ENCODE results near the gene DMKN.
"Not testable (repeated sequence)": the region's sequence is repeated elsewhere in the genome, so short reads cannot be mapped to it uniquely, and the experiment has no call there.

The DMKN gene

GRCh38 chr19:35461788-35462187 is 51.7 kb downstream of the DMKN start:
- not testable (repeated sequence) for DNase-seq (ENCODE audit: low read depth in 2 of 2)

GRCh38 chr19:35461060-35461459 is 52.4 kb downstream of the DMKN start:
- DNase-seq (ENCODE audit: low read depth in 2 of 2), result no peak

DNA sequence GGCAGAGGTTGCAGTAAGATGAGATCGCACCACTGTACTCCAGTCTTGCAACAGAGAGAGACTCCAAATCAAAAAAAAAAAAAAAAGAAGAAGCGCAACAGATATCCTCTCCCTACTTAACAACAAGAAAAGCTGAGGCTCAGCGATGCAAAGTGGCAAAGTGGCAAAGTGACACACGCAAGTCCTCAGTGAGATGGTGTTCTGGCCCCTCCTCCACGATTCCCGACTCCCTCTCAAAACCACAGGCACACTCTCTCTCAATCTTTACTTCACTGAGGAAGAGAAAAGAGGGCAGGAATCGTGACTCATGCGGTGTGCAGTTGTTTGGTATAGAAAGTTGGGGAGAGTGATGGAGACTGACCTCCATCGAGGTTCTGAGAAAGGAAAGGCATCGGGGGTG is 52.8 kb downstream of the DMKN start:
- no peak for DNase-seq (ENCODE audit: low read depth in 2 of 2)

DNA sequence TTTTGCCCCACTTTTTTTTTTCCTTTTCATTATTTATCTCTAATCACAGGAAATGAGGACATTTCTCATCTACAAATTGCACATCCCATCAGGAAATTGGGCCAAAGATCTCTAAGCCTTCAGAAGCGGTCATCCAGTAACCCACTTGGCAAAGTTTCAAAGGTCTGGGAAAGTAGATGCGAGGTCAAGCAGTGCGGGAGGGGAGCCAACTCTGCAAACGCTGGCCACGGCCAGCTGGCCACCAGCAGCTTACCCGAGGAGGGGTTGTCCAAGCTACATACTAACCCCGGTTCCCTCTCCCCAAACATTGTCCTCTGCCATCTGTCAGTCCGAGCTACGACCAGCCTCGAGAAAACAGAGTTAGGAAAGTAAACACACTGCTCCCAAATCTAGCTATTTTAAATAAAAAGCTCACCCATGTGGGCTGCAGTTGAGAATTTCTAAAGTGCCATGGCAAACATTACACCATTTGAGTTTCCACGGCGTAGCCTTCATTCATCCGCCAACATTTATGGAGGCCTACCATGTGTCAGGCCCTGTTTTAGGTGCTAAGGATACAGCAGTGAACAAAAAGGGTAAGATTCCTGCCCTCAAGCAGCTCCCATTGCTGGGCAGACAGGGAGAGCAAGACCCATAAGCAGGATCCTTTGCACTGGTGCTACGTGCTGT is 53.9 kb downstream of the DMKN start:
- no peak for DNase-seq (ENCODE audit: low read depth in 2 of 2)

DNA sequence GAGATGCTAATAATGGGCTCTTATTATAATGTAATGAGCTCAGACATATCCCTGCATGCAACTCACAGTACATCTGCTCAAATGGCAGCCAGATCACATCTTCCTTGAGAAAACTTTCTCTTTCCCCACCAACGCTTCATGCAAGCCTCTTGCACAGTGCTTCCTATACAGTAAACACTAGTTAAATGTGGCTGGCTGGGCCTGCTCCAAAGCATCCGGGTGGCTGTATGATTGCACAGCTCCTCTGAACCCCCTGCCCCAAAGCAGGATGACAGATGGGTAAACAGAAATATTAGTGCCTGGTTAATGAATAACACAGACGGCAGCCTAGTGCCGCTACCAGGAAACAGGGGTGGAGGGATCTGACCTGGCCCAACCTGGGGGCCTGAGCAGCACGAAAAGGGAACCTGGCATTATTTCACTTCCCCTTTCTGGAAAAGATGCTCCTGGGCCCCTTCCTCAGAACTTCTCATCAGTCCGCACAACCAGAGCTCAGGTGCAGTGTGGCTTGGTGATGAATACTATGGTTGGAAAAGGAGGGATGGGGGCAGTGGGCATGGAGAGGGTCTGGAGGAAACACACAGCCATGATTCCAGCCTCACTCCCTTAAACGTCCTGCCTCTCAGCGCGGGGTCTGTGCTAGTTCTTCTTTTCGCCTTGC is 54.6 kb downstream of the DMKN start:
- DNase-seq (ENCODE audit: low read depth in 2 of 2), result no peak

GRCh38 chr19:35458192-35458591 is 55.3 kb downstream of the DMKN start:
- DNase-seq (ENCODE audit: low read depth in 2 of 2), result no peak

- DNase-seq (ENCODE audit: low read depth in 2 of 2), result no peak
Observed at GRCh38 chr19:35457173-35457572, 56.3 kb downstream of the DMKN start.

DNA sequence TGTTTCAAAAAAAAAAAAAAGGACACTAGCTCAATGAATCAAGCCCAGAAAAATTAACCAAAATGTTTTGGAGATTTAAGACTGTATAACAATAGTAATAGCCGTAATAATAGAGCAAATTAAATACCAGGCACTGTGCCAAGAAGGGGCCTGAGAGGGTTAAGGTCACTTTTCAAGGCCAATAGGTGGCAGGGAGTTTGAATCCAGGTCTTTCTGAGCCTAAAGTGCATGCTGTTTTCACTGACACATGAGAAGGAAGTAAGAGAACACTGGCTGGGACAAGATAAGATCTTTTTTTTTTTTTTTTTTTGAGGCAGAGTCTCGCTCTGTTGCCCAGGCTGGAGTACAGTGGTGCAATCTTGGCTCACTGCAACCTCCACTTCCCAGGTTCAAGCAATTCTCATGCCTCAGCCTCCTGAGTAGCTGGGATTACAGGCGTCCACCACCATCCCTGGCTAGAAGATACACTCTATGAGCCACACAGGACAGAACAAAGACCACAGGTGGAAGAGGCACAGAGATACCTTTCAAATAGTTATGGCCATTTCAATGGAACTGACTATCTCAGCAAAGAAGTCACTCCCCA is 57.7 kb downstream of the DMKN start:
- DNase-seq (ENCODE audit: low read depth in 2 of 2), result no peak

GRCh38 chr19:35454663-35455062 is 58.8 kb downstream of the DMKN start:
- DNase-seq (ENCODE audit: low read depth in 2 of 2), result no peak

DNA sequence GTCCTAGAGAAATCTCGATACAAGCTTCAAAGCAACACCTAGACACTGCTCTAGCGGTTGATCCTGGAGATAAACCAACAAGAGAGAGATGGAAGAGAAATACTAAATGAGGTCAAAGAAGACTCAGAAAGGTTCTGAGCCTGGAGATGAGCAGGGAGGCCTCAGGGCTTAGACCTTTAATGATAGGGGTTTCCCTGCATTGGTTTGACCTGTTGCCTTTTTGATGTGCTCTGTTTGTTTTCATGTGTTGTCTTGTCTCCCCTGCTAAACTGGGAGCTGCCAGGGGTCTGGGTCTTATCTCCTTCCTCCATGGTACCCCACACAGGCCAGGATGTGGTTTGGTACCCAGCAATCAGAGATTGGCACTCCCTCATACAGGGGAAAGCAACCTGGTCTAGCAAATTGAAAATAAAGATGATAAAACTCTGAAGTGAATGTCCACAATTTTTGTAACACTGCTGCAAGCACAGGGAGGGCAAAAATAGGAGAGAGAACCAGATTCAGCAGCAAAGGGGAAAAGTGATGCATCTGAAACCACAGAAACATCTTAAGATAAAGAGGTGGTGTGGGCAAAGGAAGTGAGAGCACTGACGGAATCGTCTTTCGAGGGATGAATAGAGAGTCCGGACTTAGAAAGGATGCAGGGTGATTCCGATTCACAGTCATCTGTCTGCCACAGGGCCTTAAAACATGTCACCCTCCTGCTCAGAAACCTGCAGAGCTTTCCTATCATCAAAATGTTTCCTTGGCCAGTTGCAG is 61.9 kb downstream of the DMKN start:
- no peak for DNase-seq (ENCODE audit: low read depth in 2 of 2)

DNA sequence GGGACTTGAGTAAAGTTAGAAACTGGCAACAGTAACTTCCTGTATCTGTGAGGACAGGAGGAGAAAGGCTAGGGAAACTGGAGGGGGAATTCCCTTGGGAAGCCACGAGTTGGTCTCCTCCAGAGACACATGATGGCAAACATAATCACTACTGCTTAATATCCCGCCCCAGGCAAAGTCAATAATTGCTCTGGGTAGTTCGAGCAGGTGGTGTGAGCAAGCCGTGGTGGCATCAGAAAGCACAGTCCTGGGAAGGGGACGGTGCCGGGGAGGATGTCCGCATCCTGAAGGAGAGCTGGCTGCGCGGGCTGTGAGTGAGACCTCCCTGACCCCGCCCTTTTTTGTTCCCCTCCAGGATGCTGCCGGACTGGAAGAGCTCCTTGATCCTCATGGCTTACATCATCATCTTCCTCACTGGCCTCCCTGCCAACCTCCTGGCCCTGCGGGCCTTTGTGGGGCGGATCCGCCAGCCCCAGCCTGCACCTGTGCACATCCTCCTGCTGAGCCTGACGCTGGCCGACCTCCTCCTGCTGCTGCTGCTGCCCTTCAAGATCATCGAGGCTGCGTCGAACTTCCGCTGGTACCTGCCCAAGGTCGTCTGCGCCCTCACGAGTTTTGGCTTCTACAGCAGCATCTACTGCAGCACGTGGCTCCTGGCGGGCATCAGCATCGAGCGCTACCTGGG is 63.9 kb downstream of the DMKN start:
- DNase-seq (ENCODE audit: low read depth in 2 of 2), result no peak

DNA sequence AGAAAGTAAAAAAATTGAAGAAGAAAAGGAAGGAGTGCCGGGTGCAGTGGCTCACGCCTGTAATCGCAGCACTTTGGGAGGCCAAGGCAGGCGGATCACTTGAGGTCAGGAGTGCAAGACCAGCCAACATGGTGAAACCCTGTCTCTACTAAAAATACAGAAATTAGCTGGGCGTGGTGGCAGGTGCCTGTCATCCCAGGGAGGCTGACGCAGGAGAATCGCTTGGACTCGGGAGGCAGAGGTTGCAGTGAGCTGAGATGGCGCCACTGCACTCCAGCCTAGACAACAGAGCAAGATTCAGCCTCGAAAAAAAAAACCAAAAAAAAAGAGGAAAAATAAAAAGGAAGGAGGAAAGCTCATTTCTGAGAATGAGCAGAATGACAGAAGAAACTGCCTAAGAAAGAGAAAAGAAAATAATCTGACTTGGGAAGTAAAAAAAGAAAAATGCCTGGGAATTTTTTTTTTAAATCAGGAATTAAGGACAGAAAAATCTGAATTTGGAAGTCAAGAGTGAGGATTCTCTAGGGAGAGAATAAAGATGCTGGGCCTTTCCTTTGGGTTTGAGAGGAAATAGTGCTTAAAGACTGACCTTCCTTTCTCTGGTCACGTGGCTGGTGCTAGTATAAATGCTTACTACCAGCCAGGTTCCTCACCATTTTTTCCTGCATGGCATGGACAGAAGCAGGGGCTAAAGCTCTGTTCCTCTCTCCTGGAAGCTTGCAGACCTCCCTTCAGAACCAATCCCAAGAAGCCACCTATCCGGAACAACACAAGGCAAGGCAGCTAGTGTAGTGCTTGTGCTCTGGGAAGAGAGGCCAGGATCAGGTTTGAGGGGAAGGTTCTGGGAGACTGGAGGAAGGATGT is 65.6 kb downstream of the DMKN start, which contains the start of gene FFAR2:
FFAR2 (plus strand) TSS at position 652 of the 864 bp plus-strand sequence. CDS start 1,458 bp downstream, outside the sequence.
- DNase-seq (ENCODE audit: low read depth in 2 of 2), result no peak

All from stimulated activated CD4-positive, alpha-beta T cell treated with anti-CD3 and anti-CD28 coated beads, Interleukin-12 subunit alpha, Interleukin-12 subunit beta, amount 100 ng/mL, for 24 hours (primary cell).